ENCODE measurements around the gene MACROD2. TPM values are rescaled to one million over a fixed set of nuclear protein-coding genes. Genes with fewer than 3 reads are reported as not detected.

MACROD2 gene
- total and polyA plus RNA-seq, 2 of the 4 experiments (the other 2 are of a cell fraction), result not detected

GRCh38 chr20:15917283-15917682 lies 1922.0 kb downstream of the MACROD2 start:
- no CpG with 5 or more reads among the region's 4 CpGs for WGBS, 2 experiments (ENCODE audit: extremely low coverage in 2 of 2, insufficient read length in 1 of 2)
- peaks cover 4% of the 10 kb centered on the region; the same call in 1 of the 2 replicates for H3K9me3 ChIP-seq (ENCODE audit: control insufficient read depth, insufficient read depth, low read length)
- H3K23ac ChIP-seq (ENCODE audit: low read depth, low read length), result no peak overlapping the region
- CTCF ChIA-PET, result no interaction called here
- H3K27ac ChIP-seq (ENCODE audit: insufficient read depth, low read length), result no peak overlapping the region
- H2AFZ ChIP-seq (replicated peaks; ENCODE audit: low read length, poor library complexity), result no peak overlapping the region
- H3K9ac ChIP-seq (ENCODE audit: low read depth, low read length), result no peak overlapping the region
- TF ChIP-seq USF2 (IDR thresholded peaks at IDR 0.05; ENCODE audit: low read depth, low read length), result no peak
- TF ChIP-seq RCOR1 (IDR thresholded peaks at IDR 0.05; ENCODE audit: insufficient replicate concordance, low read length), result no peak
- no peak for TF ChIP-seq NFE2L2 (IDR thresholded peaks at IDR 0.05; ENCODE audit: low read depth, low read length)
- no peak for TF ChIP-seq CEBPB (IDR thresholded peaks at IDR 0.05; ENCODE audit: low read depth, low read length)
- TF ChIP-seq MAZ (IDR thresholded peaks at IDR 0.05; ENCODE audit: borderline replicate concordance, low read depth, low read length), result no peak
- TF ChIP-seq RAD21 (IDR thresholded peaks at IDR 0.05; ENCODE audit: low read length), result no peak
- TF ChIP-seq MAFK (IDR thresholded peaks at IDR 0.05; ENCODE audit: low read depth, low read length), result no peak
- no peak for TF ChIP-seq POLR2A (IDR thresholded peaks at IDR 0.05; ENCODE audit: low read depth, low read length)
- no peak for TF ChIP-seq SMC3 (IDR thresholded peaks at IDR 0.05; ENCODE audit: low read depth, low read length)
- no peak for TF ChIP-seq FOS (IDR thresholded peaks at IDR 0.05; ENCODE audit: low read depth, low read length)
- no peak for TF ChIP-seq BHLHE40 (IDR thresholded peaks at IDR 0.05; ENCODE audit: low read depth, low read length)
- no peak for TF ChIP-seq RFX5 (IDR thresholded peaks at IDR 0.05; ENCODE audit: low read depth, low read length)
- TF ChIP-seq MXI1 (IDR thresholded peaks at IDR 0.05; ENCODE audit: borderline replicate concordance, low read depth, low read length), result no peak
- TF ChIP-seq CTCF (conservative IDR thresholded peaks at IDR 0.05; ENCODE audit: low read depth, low read length), result no peak
- no peak for TF ChIP-seq CHD1 (IDR thresholded peaks at IDR 0.05; ENCODE audit: low read depth, low read length)
- no peak for TF ChIP-seq ELK1 (IDR thresholded peaks at IDR 0.05; ENCODE audit: borderline replicate concordance, low read depth, low read length)
- H2BK120ac ChIP-seq (ENCODE audit: low read depth, low read length), result no peak overlapping the region
- no peak overlapping the region for H2BK5ac ChIP-seq (ENCODE audit: low read depth, low read length, poor library complexity, severe bottlenecking)
- H3K9me1 ChIP-seq (ENCODE audit: insufficient read depth, low read length), result no peaks in the 10 kb centered on the region
- POLR2A ChIA-PET (ENCODE audit: unreplicated experiment), result no interaction called here
- no peaks in the 10 kb centered on the region for H3K36me3 ChIP-seq (ENCODE audit: control insufficient read depth, insufficient read depth, low read length)
- no peak overlapping the region for H3K4ac ChIP-seq (ENCODE audit: low read depth, low read length)
- ATAC-seq (ENCODE audit: low read depth) (no peak), DNase-seq (no peak)
- no peak overlapping the region for H3K18ac ChIP-seq (ENCODE audit: low read depth, low read length)
- H4K5ac ChIP-seq (ENCODE audit: low read depth, low read length), result no peak overlapping the region
- H2AK9ac ChIP-seq (replicated peaks; ENCODE audit: low read depth, low read length, poor library complexity), result no peak overlapping the region
- no peak overlapping the region for H4K8ac ChIP-seq (ENCODE audit: low read depth in 2 of 2, low read length in 2 of 2)
- no peak overlapping the region for H2BK20ac ChIP-seq (ENCODE audit: low read depth, low read length)
- H3K4me2 ChIP-seq (ENCODE audit: low read depth, low read length), result no peak overlapping the region
- H3K79me1 ChIP-seq (ENCODE audit: low read depth in 1 of 2, low read length in 2 of 2), result no peaks in the 10 kb centered on the region
- dilution Hi-C loops (cut with HindIII; ENCODE audit: low sequenced_read_pairs, unreplicated experiment) (no loop called here), in situ Hi-C loops (cut with MboI; ENCODE audit: low sequenced_read_pairs) (no loop called here), intact Hi-C loops (cut with micrococcal nuclease) (no loop called here)
- no peak overlapping the region for H2BK15ac ChIP-seq (ENCODE audit: low read depth, low read length)
- no peak overlapping the region for H4K91ac ChIP-seq (ENCODE audit: insufficient read depth, low read depth, low read length)
- H3K14ac ChIP-seq (replicated peaks; ENCODE audit: low read depth, low read length), result no peak overlapping the region
- no peaks in the 10 kb centered on the region for H4K20me1 ChIP-seq (ENCODE audit: insufficient read depth, low read length)
- H3K27me3 ChIP-seq (ENCODE audit: control insufficient read depth, insufficient read depth, low read length), result no peaks in the 10 kb centered on the region
- no peak overlapping the region for H2AK5ac ChIP-seq (ENCODE audit: low read depth, low read length)
- H3K56ac ChIP-seq (ENCODE audit: extremely low read depth, insufficient read depth, low read length), result no peak overlapping the region
- BruUV-seq (replicated peaks), result no TSS peak
- H3K4me1 ChIP-seq (ENCODE audit: control insufficient read depth, insufficient read depth, low read length), result no peaks in the 10 kb centered on the region
- H3K4me3 ChIP-seq (ENCODE audit: insufficient read depth, low read depth, low read length), result no peak overlapping the region

Data from IMR-90 (cell line).